ENCODE results near the gene ABCD3.
"Not testable (repeated sequence)": the region's sequence is repeated elsewhere in the genome, so short reads cannot be mapped to it uniquely, and the experiment has no call there.

The ABCD3 gene

DNA sequence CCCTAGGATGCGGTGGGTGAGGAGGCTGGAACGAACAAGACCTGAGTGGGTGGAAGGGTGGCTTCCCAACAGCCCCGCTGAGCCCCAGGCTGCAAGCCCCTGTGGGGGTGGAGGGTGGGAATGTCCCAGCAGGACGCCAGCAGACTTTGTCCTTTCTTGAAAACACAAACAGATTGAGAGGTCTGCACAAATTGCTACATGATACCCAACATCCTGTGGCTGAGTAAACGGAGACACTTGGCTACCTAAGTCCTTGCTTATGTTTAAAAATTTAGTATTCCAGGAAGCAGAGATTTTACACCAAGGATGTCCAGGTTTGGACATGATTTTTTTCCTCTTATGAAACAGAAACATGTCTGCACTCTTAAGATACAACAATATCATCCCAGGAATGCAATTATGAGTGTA is 135.1 kb downstream of the ABCD3 start:
- peak; percentile 19 for DNase-seq

DNA sequence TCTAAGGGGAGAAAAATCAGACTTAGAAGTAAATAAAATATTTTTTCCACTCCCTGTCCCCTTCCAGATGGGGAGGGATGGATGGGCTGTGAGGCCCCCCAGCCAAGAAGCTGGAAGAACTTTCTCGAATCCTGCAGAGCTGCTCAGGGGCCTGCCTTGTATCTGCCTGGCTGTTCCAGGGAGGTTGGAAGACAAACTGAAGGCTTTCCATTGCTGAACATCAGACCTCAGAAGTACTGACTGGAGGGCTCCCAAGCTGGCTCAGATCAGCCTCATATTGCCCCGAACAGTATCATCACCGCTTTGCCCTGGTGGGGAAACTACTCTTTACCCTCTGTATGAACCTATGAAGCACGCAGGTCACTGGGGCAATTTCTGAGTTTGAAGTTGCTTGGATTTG is 135.7 kb downstream of the ABCD3 start:
- no peak for DNase-seq

GRCh38 chr1:94554580-94554979 is 136.4 kb downstream of the ABCD3 start:
- DNase-seq, result no peak

GRCh38 chr1:94555091-94555490 is 136.9 kb downstream of the ABCD3 start:
- no peak for DNase-seq

DNA sequence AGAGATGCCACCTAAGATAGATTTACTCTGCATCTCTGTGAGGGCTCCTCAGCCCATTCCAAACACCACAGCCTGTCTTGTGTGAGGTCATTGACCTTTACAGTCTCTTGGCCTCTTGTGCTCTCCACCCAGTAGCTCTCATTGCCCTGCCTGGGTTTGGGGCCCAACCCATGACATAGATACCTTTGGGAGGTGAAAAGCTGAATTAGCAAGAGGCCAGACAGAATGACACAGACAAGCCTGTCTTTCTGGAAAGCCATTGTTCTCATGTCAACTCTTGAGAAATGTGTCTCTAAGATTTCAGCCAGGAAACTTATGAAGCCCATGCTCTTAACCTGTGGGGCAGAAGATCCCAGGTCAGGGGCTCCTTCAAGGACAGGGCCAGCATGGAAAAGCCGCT is 141.7 kb downstream of the ABCD3 start:
- DNase-seq, result no peak

DNA sequence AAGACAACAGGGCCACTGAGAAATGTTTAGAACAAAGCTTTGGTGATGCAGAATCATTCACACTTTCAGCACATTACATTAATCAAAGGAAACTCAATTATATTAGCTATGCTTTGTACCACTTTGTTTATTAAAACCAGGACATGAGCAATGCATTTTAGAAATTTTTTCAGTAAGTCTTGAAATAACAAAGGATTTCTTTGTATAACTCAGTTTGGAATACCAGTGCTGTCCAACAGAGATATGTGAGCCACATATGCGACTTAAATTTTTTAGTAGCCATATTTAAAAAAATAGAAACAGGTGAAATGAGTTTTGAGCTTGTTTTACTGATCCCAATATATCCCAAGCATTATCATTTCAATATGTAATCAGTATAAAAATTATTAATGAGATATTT is 142.1 kb downstream of the ABCD3 start:
- DNase-seq, result peak; percentile 78

DNA sequence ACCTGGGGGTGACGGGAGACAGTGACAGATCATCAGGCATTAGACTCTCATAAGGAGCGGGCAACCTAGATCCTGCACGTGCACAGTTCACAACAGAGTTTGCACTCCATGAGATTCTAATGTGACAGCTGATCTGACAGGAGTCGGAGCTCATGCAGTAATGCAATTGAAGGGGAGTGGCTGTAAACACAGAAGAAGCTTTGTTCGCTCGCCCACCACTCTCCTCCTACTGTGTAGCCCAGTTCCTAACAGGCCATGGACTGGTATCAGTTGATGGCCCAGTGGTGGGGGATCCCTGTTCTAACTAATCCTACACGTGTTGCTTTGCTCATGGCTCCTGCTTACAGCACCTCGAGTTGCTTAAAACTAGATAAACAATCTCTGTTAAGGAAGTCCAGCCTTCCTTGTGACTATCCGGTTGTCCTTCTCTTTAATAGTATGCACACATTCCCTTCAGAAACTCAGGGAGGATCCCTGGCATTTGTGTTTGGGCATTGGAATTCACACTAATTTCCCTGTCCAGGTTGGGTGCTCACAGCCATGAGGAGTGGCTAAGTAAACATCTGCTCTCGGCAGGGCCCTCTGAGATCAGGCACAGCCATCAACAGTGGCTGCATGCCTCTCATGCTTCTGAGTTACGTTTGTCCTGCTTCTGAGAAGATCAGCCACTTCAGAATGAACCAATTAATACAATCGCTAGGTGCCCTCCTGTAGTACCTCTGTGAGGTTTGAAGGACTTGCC is 144.5 kb downstream of the ABCD3 start:
- no peak for DNase-seq

DNA sequence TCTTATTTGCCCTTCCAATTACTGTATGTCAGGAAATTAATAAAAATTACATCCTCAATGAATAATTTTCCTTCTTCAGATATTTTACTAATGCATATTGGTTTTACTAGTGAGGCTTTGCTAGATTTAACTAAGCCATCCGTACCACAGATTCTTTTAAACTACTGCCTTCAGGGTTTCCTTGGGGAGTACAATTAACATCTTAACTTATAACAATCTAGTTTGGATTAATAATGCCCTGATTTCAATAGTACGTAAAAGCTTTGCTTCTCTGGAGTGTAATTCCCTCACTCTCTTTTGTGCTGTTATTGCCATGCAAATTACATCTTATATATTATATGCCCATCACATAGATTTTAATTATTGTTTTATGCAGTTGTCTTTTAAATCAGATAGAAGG is 147.7 kb downstream of the ABCD3 start:
- no peak for DNase-seq

DNA sequence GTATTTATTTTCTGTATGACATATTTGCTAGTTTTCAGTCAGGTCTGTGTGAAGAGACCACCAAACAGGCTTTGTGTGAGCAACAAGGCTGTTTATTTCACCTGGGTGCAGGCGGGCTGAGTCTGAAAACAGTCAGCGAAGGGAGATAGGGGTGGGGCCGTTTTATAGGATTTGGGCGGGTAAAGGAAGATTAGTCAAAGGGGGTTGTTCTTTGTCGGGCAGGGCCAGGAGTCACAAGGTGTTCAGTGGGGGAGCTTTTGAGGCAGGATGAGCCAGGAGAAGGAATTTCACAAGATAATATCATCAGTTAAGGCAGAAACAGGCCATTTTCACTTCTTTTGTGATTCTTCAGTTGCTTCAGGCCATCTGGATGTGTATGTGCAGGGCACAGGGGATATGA is 148.2 kb downstream of the ABCD3 start:
- not testable (repeated sequence) for DNase-seq

- DNase-seq, result not testable (repeated sequence)
Measured at GRCh38 chr1:94567975-94568607, 149.9 kb downstream of the ABCD3 start.
